ENCODE measurements around the gene LAMP2. TPM values are rescaled to one million over a fixed set of nuclear protein-coding genes. Genes with fewer than 3 reads are reported as not detected.

LAMP2 gene
- total RNA-seq, 4 donors from 2014 or later = 65.7 to 108 (median 75.6) TPM

DNA sequence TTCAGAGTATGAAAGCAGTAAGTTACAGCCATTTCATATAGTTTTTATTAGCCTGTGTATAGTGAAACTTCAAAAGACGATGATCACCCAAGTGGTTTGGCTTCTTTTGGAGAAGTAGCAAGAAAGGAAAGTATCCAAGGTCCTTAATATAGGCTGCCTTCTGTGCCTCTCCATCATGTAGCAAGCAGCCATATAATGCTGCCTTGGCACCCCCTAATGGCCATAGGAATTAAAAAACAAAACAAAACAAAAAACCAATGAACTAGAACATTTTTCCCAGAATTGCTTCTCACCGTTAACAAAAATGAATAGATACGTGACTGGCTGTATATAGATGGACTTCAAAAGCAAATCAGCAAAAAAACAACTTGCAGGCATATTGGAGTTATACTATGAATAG lies 18.9 kb downstream of the LAMP2 start:
- H3K4me3 ChIP-seq = no peak overlapping the region
- TF ChIP-seq, protein P1, sequence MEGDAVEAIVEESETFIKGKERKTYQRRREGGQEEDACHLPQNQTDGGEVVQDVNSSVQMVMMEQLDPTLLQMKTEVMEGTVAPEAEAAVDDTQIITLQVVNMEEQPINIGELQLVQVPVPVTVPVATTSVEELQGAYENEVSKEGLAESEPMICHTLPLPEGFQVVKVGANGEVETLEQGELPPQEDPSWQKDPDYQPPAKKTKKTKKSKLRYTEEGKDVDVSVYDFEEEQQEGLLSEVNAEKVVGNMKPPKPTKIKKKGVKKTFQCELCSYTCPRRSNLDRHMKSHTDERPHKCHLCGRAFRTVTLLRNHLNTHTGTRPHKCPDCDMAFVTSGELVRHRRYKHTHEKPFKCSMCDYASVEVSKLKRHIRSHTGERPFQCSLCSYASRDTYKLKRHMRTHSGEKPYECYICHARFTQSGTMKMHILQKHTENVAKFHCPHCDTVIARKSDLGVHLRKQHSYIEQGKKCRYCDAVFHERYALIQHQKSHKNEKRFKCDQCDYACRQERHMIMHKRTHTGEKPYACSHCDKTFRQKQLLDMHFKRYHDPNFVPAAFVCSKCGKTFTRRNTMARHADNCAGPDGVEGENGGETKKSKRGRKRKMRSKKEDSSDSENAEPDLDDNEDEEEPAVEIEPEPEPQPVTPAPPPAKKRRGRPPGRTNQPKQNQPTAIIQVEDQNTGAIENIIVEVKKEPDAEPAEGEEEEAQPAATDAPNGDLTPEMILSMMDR (IDR thresholded peaks at IDR 0.05) = no peak
- TF ChIP-seq POLR2A (IDR thresholded peaks at IDR 0.05) (no peak), POLR2AphosphoS5 (IDR thresholded peaks at IDR 0.05) (no peak), EP300 (IDR thresholded peaks at IDR 0.05) (no peak)
- 51 to 58% methylated on average over 2 to 3 of the region's 3 CpGs for WGBS, 2 donors (ENCODE audit: low coverage in 1 of 2)
- H3K36me3 ChIP-seq = peaks cover 0 to 45% of the 10 kb centered on the region in 2 donors
- no peak overlapping the region for H3K27ac ChIP-seq
- H3K27me3 ChIP-seq = no peaks in the 10 kb centered on the region
- H3K4me1 ChIP-seq = peaks cover 0 to 8% (median 0%) of the 10 kb centered on the region in 3 donors
- ATAC-seq = no peak
- H3K9me3 ChIP-seq = no peaks in the 10 kb centered on the region

DNA sequence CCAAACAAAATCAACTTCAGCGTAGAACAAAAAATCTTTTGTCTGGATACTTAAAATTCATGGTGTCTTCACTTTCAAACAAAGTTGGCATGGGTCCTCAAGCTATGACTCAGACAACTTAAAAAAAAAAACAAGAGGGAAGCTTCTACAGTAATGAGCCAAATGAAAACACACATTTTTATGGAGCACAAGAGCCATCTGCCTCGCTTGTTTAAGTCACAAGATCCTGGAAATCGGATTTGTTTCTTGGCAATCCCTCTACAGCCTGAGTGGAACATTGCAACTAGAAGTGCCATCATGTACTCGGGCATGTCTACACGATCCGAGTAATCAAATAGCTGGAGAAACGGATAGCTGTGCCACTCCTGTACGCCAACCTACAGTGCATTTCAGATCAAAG lies 22.6 kb downstream of the LAMP2 start:
- TF ChIP-seq EP300 (IDR thresholded peaks at IDR 0.05) = no peak
- TF ChIP-seq, protein P1 (IDR thresholded peaks at IDR 0.05) = no peak
- TF ChIP-seq POLR2AphosphoS5 (IDR thresholded peaks at IDR 0.05) = no peak
- no peak for TF ChIP-seq POLR2A (IDR thresholded peaks at IDR 0.05)
- H3K9me3 ChIP-seq = no peaks in the 10 kb centered on the region
- H3K36me3 ChIP-seq = peaks cover 0 to 63% of the 10 kb centered on the region in 2 donors
- no peak overlapping the region for H3K4me3 ChIP-seq
- ATAC-seq = no peak
- H3K27me3 ChIP-seq = no peaks in the 10 kb centered on the region
- WGBS, 2 donors (ENCODE audit: low coverage in 1 of 2) = 16 to 81% methylated on average over 3 to 8 of the region's 8 CpGs
- no peak overlapping the region for H3K27ac ChIP-seq
- H3K4me1 ChIP-seq = peaks cover 0 to 8% (median 0%) of the 10 kb centered on the region in 3 donors

DNA sequence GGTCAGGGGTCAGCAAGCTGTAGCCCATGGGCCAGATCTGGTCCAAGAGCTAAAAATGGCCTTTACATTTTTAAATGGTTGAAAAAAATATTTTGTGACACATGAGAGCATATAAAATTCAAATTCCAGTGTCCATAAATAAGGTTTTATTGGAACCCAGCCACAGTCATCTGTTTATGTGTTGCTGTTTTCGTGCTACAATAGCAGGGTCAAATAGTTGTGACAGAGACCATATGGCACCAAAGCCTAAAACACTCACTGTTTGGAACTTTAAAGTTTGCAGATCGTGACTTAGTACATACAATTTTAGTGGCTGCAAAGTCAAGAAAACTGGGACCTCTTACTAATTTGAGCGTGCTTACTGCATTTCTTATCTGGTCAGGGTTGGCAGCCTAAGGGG lies 29.2 kb downstream of the LAMP2 start:
- no peaks in the 10 kb centered on the region for H3K4me1 ChIP-seq
- no peak for ATAC-seq
- H3K4me3 ChIP-seq = no peak overlapping the region
- TF ChIP-seq POLR2A (IDR thresholded peaks at IDR 0.05) (no peak), POLR2AphosphoS5 (IDR thresholded peaks at IDR 0.05) (no peak), EP300 (IDR thresholded peaks at IDR 0.05) (no peak)
- TF ChIP-seq, protein P1 (IDR thresholded peaks at IDR 0.05) = no peak
- 55 to 71% methylated on average over 3 of the region's 3 CpGs for WGBS, 2 donors (ENCODE audit: low coverage in 1 of 2)
- H3K36me3 ChIP-seq = peaks cover 0 to 47% of the 10 kb centered on the region in 2 donors
- H3K27ac ChIP-seq = no peak overlapping the region
- H3K9me3 ChIP-seq = no peaks in the 10 kb centered on the region
- H3K27me3 ChIP-seq = no peaks in the 10 kb centered on the region

DNA sequence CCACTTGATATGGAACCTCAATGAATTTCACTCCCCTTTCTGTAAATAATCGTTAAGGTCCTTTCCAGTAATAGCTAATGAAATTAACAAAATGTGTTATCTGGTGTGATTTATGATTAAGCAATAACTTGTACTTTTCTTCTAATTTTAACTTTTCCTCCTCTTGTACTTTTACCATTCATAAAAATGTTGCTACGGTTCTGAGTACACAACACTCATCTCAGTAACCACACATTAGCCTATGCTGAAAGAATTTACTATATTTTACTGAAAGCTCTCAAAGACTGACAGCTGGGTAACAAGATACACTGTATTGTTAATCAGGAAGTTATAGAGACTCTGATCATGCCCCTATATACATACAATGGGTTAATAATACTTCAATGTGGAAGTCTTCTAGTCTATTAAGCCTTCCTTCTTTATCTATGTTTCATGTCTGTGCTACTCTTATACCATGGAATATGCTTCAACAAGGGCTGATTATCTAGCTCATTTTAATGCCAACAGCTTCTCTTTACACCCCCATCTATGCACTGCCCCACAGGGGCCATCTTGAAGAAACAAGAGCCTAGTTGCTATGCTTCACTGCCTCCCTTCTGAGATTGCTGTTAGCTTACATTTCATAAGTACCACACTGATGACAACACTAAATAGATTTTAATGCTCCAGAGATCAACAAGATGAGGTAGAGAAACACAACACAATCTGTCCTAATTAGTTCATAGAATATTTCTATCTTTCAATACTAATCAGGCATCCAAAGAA lies 39.1 kb downstream of the LAMP2 start:
- Histone ChIP-seq H3K36me3 (no peaks in the 10 kb centered on the region), H3K9me3 (no peaks in the 10 kb centered on the region), H3K4me1 (no peaks in the 10 kb centered on the region), H3K27ac (no peak overlapping the region), H3K4me3 (no peak overlapping the region), H3K27me3 (no peaks in the 10 kb centered on the region)
- TF ChIP-seq, protein P1 (IDR thresholded peaks at IDR 0.05) = no peak
- TF ChIP-seq POLR2A (IDR thresholded peaks at IDR 0.05) = no peak
- no peak for TF ChIP-seq EP300 (IDR thresholded peaks at IDR 0.05)
- TF ChIP-seq POLR2AphosphoS5 (IDR thresholded peaks at IDR 0.05) = no peak
- 79 to 94% methylated on average over 2 of the region's 2 CpGs for WGBS, 2 donors (ENCODE audit: low coverage in 1 of 2)
- ATAC-seq = no peak

DNA sequence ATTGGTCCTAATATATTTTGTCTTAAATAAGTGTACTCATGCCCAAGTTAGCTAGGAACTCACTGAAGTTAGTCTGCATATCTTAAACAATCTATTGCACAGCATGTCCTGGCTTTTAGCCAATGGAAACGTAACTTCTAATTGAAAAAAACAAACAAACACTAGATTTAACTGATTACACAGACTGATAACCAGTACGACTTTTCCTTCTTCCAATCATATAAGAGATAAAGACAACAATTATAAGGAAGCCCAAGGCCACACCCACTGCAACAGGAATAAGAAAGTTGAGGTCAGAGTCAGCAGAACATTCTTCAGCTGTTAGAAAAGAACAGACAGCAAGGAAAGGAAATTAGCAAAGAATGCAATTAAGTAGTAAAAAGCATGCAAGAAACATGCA lies 40.8 kb downstream of the LAMP2 start:
- H3K27me3 ChIP-seq = no peaks in the 10 kb centered on the region
- no peaks in the 10 kb centered on the region for H3K36me3 ChIP-seq
- no peak for ATAC-seq
- H3K4me1 ChIP-seq = no peaks in the 10 kb centered on the region
- TF ChIP-seq POLR2AphosphoS5 (IDR thresholded peaks at IDR 0.05) = no peak
- TF ChIP-seq, protein P1 (IDR thresholded peaks at IDR 0.05) = no peak
- no peak for TF ChIP-seq EP300 (IDR thresholded peaks at IDR 0.05)
- TF ChIP-seq POLR2A (IDR thresholded peaks at IDR 0.05) = no peak
- H3K27ac ChIP-seq = no peak overlapping the region
- no peaks in the 10 kb centered on the region for H3K9me3 ChIP-seq
- 5 to 20% methylated on average over 2 of the region's 2 CpGs for WGBS, 2 donors (ENCODE audit: low coverage in 1 of 2)
- no peak overlapping the region for H3K4me3 ChIP-seq
